Endometrial microvascular endothelial cells (primary cell): ENCODE results near the gene SAMD9L. TPM values are rescaled to one million over a fixed set of nuclear protein-coding genes. Genes with fewer than 3 reads are reported as not detected.

ENCODE experiments used
- in situ Hi-C: cut with HindIII; loops from 2 replicates; pipeline ENCODE4 v1.10.0; 2017; ENCODE audit warnings: low sequenced_read_pairs, low pct_unique_long_range_greater_than_20kb; ENCODE audit errors: inconsistent ontology term
- total RNA-seq: library from RNA; depleted of rRNA; stranded (reverse); fragments of >200 nt; gene quantifications from one replicate; pipeline ENCODE4 v1.2.3, GENCODE V29; 2015; ENCODE audit errors: inconsistent ontology term

The SAMD9L gene
- total RNA-seq, 1 donor from 2014 or later: 43.4 TPM

- in situ Hi-C loops: no loop called here
These were observed 55.3 kb downstream of the SAMD9L start for GRCh38 chr7:93092757-93093370.

Other genes starting within 250 kb of the SAMD9L start
- 13.9 TPM for gene SAMD9, start 30.4 kb downstream of the SAMD9L start, total RNA-seq
- not detected for gene HEPACAM2, start 78.1 kb upstream of the SAMD9L start, total RNA-seq
- gene VPS50, start 84.0 kb upstream of the SAMD9L start, total RNA-seq: 15.8 TPM